ENCODE results near the gene PANK3. TPM values are rescaled to one million over a fixed set of nuclear protein-coding genes. Genes with fewer than 3 reads are reported as not detected.

PANK3 gene
- total RNA-seq: 229 TPM

DNA sequence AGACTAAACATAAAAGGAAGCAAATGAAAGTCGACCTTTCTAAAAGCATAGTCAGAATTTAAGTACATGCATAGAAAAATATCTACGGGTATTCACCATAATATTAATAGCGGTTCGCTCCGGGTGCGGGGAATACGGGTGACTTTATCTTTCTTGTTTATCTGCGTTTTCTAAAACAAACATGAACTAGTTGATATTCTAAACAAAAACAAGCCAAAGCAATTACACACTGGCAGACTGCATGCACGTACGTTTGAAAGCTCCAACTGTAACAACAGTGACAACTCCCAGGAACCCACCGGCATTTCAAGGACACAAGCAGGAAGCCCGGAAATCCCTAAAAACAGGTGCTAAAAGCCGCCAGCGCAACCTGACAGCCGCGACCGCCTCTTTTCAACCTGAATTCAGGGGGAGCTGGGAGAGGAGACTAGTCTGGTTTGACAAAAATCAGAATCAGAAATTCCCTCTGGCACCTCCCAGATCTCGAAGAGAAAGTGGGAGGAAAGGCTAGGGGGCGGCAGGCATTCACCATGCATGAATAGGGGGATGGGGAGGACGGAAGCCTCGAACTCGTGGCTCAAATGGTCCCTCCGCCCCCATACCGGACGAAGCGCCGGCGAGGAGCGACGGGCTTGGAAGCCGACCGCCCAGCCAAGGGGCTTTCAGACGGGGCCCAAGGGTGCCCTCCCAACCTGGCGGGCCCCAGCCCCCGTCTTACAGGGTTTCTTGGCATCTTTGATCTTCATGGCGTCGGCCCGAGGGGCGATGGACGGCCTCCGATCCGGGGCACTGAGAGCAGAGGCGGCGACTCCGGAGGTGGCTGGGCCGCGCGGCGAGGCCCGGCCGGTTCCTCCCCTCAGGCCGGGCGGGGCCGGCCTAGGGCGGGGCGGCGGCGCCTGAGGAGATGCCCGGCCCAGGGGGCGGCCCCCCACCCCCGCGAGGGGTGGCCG is at the start of gene PANK3:
Gene PANK3 (minus strand): TSS at position 831 of the 950 bp plus-strand sequence. CDS start 85 bp downstream, at position 746.

GRCh38 chr5:168528521-168529373 is 50.4 kb downstream of the PANK3 start, which contains the start of gene FBLL1:
Gene FBLL1 (plus strand): TSS chr5:168529305. CDS start chr5:168529505, 200 bp downstream.

Small RNA genes lying within 50 kb of the gene (small RNA-seq; reads per million reads assigned to genes)
- gene MIR103A1: 0.82 reads per million, percentile 72 among the genes with 10 or more reads in this experiment

Other genes with a start within 250 kb of the PANK3 start
- 171 TPM for gene RARS1, start 92.9 kb downstream of the PANK3 start, total RNA-seq
- 53.7 TPM for gene FBLL1, start 50.1 kb downstream of the PANK3 start, total RNA-seq

Data from diencephalon (tissue), 1 donor.